ENCODE results near the gene KCNH1. TPM values are rescaled to one million over a fixed set of nuclear protein-coding genes. Genes with fewer than 3 reads are reported as not detected.

Gene KCNH1
- polyA plus RNA-seq, 1 of the 3 experiments (the other 2 are of a cell fraction) = 0.08 TPM

DNA sequence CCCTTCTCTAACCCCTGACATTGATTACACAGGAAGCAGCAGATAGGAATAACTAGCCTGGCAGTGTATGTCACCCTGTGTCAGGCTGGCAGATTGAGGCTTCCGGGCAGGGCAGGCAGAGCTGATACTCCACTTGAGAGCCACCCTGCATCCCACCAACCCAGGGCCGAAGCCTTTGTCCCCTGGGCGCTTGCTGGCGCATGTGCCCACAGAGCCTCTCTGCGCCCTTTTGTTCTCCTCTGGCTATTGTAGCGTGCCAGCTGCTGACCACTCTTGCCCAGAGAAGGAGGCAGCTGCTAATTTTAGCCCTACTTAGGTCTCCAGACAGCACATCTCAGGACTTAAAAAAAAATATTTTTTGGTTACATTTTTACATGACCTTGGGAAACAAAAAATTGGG, 500.3 kb downstream of the KCNH1 start:
- Histone ChIP-seq H3K79me2 (ENCODE audit: insufficient read depth) (no peaks in the 10 kb centered on the region), H3K27ac (ENCODE audit: low read depth in 2 of 2, low read length in 1 of 2) (no peak overlapping the region), H3K27me3 (ENCODE audit: insufficient read depth) (no peaks in the 10 kb centered on the region), H3K4me1 (ENCODE audit: control insufficient read depth in 1 of 2, insufficient read depth in 2 of 2, low read depth in 1 of 2, low read length in 1 of 2) (peaks cover 0 to 10% of the 10 kb centered on the region in 2 experiments; a peak in 1 of 4 replicates), H3F3A (replicated peaks; ENCODE audit: insufficient read depth) (no peaks in the 10 kb centered on the region), H3K36me3 (replicated peaks in 1 of 2; ENCODE audit: control insufficient read depth in 1 of 2, insufficient read depth in 2 of 2, low read length in 1 of 2) (no peaks in the 10 kb centered on the region), H4K20me1 (ENCODE audit: insufficient read depth) (no peaks in the 10 kb centered on the region), H3K9ac (no peak overlapping the region), H2AFZ (ENCODE audit: low read depth) (no peak overlapping the region), H3K4me3 (ENCODE audit: low read depth in 2 of 2, low read length in 1 of 2) (no peak overlapping the region), H3K4me2 (no peak overlapping the region), H3K9me2 (no peaks in the 10 kb centered on the region), H3K9me3 (no peaks in the 10 kb centered on the region)
- CTCF ChIA-PET = interaction anchor here (1.2 to 1.7 kb wide), 2 partner anchors 49 to 501 kb away, joined by 3 to 6 read pairs; partner anchors contain the start of gene KCNH1
- no peak for DNase-seq
- POLR2A ChIA-PET = no interaction called here
- 90% methylated on average over 6 of the region's 6 CpGs for WGBS (ENCODE audit: low lambda C conversion rate)
- TF ChIP-seq FOXM1 (IDR thresholded peaks at IDR 0.05; ENCODE audit: low read depth) (no peak), FOSL2 (IDR thresholded peaks at IDR 0.05; ENCODE audit: borderline replicate concordance, low read depth) (no peak), MEF2A (IDR thresholded peaks at IDR 0.05; ENCODE audit: borderline replicate concordance, low read depth) (no peak), REST (IDR thresholded peaks at IDR 0.05; ENCODE audit: low read depth, low read length) (no peak), NRF1 (IDR thresholded peaks at IDR 0.05; ENCODE audit: low read depth, low read length) (no peak), SMC3 (IDR thresholded peaks at IDR 0.05; ENCODE audit: low read depth, low read length) (no peak), EZH2phosphoT487 (IDR thresholded peaks at IDR 0.05; ENCODE audit: borderline replicate concordance, low read depth) (no peak), PBX3 (IDR thresholded peaks at IDR 0.05) (no peak), YY1 (IDR thresholded peaks at IDR 0.05; ENCODE audit: low read depth) (no peak), POLR2AphosphoS5 (IDR thresholded peaks at IDR 0.05; ENCODE audit: low read depth, low read length) (no peak), EP300 (IDR thresholded peaks at IDR 0.05; ENCODE audit: borderline replicate concordance in 1 of 2, low read depth in 1 of 2, low read length in 1 of 2) (no peak), NFIC (IDR thresholded peaks at IDR 0.05; ENCODE audit: borderline replicate concordance) (no peak), CTCF (IDR thresholded peaks at IDR 0.05) (no peak), ELF1 (IDR thresholded peaks at IDR 0.05) (no peak), FOXJ3 (CRISPR knock-in tag; IDR thresholded peaks at IDR 0.05) (no peak), RFX5 (IDR thresholded peaks at IDR 0.05; ENCODE audit: low read length) (no peak), RCOR1 (IDR thresholded peaks at IDR 0.05; ENCODE audit: low read length) (no peak)
- TF ChIP-seq, protein P1, sequence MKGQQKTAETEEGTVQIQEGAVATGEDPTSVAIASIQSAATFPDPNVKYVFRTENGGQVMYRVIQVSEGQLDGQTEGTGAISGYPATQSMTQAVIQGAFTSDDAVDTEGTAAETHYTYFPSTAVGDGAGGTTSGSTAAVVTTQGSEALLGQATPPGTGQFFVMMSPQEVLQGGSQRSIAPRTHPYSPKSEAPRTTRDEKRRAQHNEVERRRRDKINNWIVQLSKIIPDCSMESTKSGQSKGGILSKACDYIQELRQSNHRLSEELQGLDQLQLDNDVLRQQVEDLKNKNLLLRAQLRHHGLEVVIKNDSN (IDR thresholded peaks at IDR 0.05; ENCODE audit: borderline replicate concordance, low read depth) = no peak
- TF ChIP-seq, protein P2, sequence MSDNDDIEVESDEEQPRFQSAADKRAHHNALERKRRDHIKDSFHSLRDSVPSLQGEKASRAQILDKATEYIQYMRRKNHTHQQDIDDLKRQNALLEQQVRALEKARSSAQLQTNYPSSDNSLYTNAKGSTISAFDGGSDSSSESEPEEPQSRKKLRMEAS (IDR thresholded peaks at IDR 0.05; ENCODE audit: low read depth) = no peak
- TF ChIP-seq, protein P3, sequence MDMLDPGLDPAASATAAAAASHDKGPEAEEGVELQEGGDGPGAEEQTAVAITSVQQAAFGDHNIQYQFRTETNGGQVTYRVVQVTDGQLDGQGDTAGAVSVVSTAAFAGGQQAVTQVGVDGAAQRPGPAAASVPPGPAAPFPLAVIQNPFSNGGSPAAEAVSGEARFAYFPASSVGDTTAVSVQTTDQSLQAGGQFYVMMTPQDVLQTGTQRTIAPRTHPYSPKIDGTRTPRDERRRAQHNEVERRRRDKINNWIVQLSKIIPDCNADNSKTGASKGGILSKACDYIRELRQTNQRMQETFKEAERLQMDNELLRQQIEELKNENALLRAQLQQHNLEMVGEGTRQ (IDR thresholded peaks at IDR 0.05; ENCODE audit: borderline replicate concordance, low read depth, low read length) = no peak
